CD14-positive monocyte (primary cell): ENCODE measurements around the gene PRKCA. TPM values are rescaled to one million over a fixed set of nuclear protein-coding genes. Genes with fewer than 3 reads are reported as not detected.

Experiments
- DNase-seq, 3 donors: peaks; one replicate each; pipeline ENCODE4 v3.0.0-alpha.2; 2011 to 2022
- H2AFZ ChIP-seq: 2 replicates; pipeline ENCODE4 v1.6.0; 2012; ENCODE audit warnings: mild to moderate bottlenecking, low read depth, low read length, inconsistent platforms; ENCODE audit not compliant: insufficient read depth, poor library complexity, severe bottlenecking
- H3K27ac ChIP-seq, 2 donors: 1 replicate in 1 of 2; 2 replicates in 1 of 2; pipeline ENCODE4 v1.5.1; 2012 to 2013; ENCODE audit warnings: low read length in 2 of 2, control low read depth in 1 of 2, inconsistent platforms in 1 of 2, low read depth in 1 of 2, mild to moderate bottlenecking in 1 of 2
- H3K27me3 ChIP-seq, 2 donors: one replicate each; pipeline versions ENCODE4 v1.6.0 to v1.6.1; 2011 to 2013; ENCODE audit warnings: low read length in 2 of 2; ENCODE audit not compliant: control insufficient read depth in 2 of 2, insufficient read depth in 2 of 2
- H3K36me3 ChIP-seq, 2 donors: replicated peaks in 1 of 2; 1 replicate in 1 of 2; 2 replicates in 1 of 2; pipeline versions ENCODE4 v1.5.1 to v1.6.1; 2012 to 2013; ENCODE audit warnings: low read length in 2 of 2, control low read depth in 1 of 2, inconsistent platforms in 1 of 2, mild to moderate bottlenecking in 1 of 2; ENCODE audit not compliant: insufficient read depth in 2 of 2, control insufficient read depth in 1 of 2
- H3K4me1 ChIP-seq, 2 donors: 1 replicate in 1 of 2; 2 replicates in 1 of 2; pipeline versions ENCODE4 v1.5.1 to v1.6.1; 2012 to 2013; ENCODE audit warnings: low read length in 2 of 2, control low read depth in 1 of 2, inconsistent platforms in 1 of 2, mild to moderate bottlenecking in 1 of 2, moderate library complexity in 1 of 2; ENCODE audit not compliant: insufficient read depth in 2 of 2, control insufficient read depth in 1 of 2
- H3K4me2 ChIP-seq: replicated peaks from 2 replicates; pipeline ENCODE3; 2012; ENCODE audit warnings: low read length, moderate library complexity, mild to moderate bottlenecking; ENCODE audit not compliant: poor library complexity, severe bottlenecking; ENCODE audit errors: extremely low read depth
- H3K4me3 ChIP-seq, 3 experiments: fragments of 200-600 bp in 1 of 3; sonication (generic) in 1 of 3; replicated peaks in 1 of 3; 1 replicate in 2 of 3; 2 replicates in 1 of 3; pipeline ENCODE4 v1.5.1; 2011 to 2013; ENCODE audit warnings: low read length in 3 of 3, mild to moderate bottlenecking in 3 of 3, control low read depth in 2 of 3, low read depth in 2 of 3, inconsistent platforms in 1 of 3, moderate library complexity in 1 of 3
- H3K79me2 ChIP-seq: 2 replicates; pipeline ENCODE4 v1.6.0; 2012; ENCODE audit warnings: mild to moderate bottlenecking, control low read depth, inconsistent platforms, low read length, moderate library complexity; ENCODE audit not compliant: insufficient read depth
- H3K9ac ChIP-seq: 2 replicates; pipeline ENCODE4 v1.6.0; 2017; ENCODE audit warnings: low read length, mild to moderate bottlenecking; ENCODE audit not compliant: insufficient read depth, poor library complexity, severe bottlenecking
- H3K9me3 ChIP-seq, 2 donors: replicated peaks in 1 of 2; 1 replicate in 1 of 2; 2 replicates in 1 of 2; pipeline versions ENCODE4 v1.5.1 to v1.6.1; 2012 to 2013; ENCODE audit warnings: low read length in 2 of 2, control low read depth in 1 of 2; ENCODE audit not compliant: control insufficient read depth in 1 of 2, insufficient read depth in 1 of 2
- H4K20me1 ChIP-seq: 2 replicates; pipeline ENCODE4 v1.6.0; 2012; ENCODE audit warnings: mild to moderate bottlenecking, low read length, control low read depth, moderate library complexity; ENCODE audit not compliant: insufficient read depth
- H3K27ac Mint-ChIP-seq, 7 donors: one replicate each; pipeline ENCODE4 v1.8.0; 2020; ENCODE audit warnings: mild to moderate bottlenecking in 7 of 7, mixed read lengths in 7 of 7, moderate library complexity in 6 of 7, inconsistent platforms in 2 of 7
- H3K27me3 Mint-ChIP-seq, 3 donors: one replicate each; pipeline ENCODE4 v1.8.0; 2021 to 2022; ENCODE audit warnings: low read depth in 3 of 3, mild to moderate bottlenecking in 3 of 3, mixed read lengths in 3 of 3, moderate library complexity in 3 of 3, inconsistent platforms in 1 of 3
- H3K36me3 Mint-ChIP-seq, 2 donors: one replicate each; pipeline ENCODE4 v1.8.0; 2020; ENCODE audit warnings: mixed read lengths in 2 of 2, inconsistent platforms in 1 of 2, mild to moderate bottlenecking in 1 of 2
- H3K4me1 Mint-ChIP-seq: one replicate; pipeline ENCODE4 v1.8.0; 2020; ENCODE audit warnings: mild to moderate bottlenecking, mixed read lengths
- H3K4me3 Mint-ChIP-seq, 2 donors: one replicate each; pipeline ENCODE4 v1.8.0; 2020; ENCODE audit warnings: mild to moderate bottlenecking in 2 of 2, mixed read lengths in 2 of 2, moderate library complexity in 1 of 2
- H3K9me3 Mint-ChIP-seq, 7 donors: one replicate each; pipeline ENCODE4 v1.8.0; 2020 to 2022; ENCODE audit warnings: mixed read lengths in 7 of 7, mild to moderate bottlenecking in 6 of 7, moderate library complexity in 6 of 7, inconsistent platforms in 2 of 7
- CTCF ChIP-seq: fragments of 200-600 bp; IDR thresholded peaks from one replicate; pipeline ENCODE4 v1.8.0; 2022; ENCODE audit warnings: antibody characterized with exemption, mild to moderate bottlenecking
- WGBS: methylation state at CpG from one replicate; pipeline ENCODE4 v1.1.5; 2013; ENCODE audit warnings: missing lambda C conversion rate; ENCODE audit not compliant: insufficient coverage; 5-methylcytosine and 5-hydroxymethylcytosine counted together
- intact Hi-C, 2 donors: fragments of 100-400 bp; cut with micrococcal nuclease; formaldehyde crosslinking; loops; one replicate each; pipeline versions ENCODE4 v1.15.0 to v1.15.1; 2023
- polyA plus RNA-seq, 3 donors: library from polyadenylated mRNA; depleted of rRNA in 1 of 3; unstranded in 2 of 3; stranded (reverse) in 1 of 3; fragments of 300-500 nt in 2 of 3; fragments of >200 nt in 1 of 3; fragmentation: Illumina TruSeq in 2 of 3; gene quantifications; 1 replicate in 2 of 3; 2 replicates in 1 of 3; pipeline ENCODE4 v1.2.3, GENCODE V29; 2012 to 2021

Gene PRKCA
- polyA plus RNA-seq, 3 donors, result 0.22 to 7.1 (median 0.30) TPM

GRCh38 chr17:66373944-66374817 lies 71.8 kb downstream of the PRKCA start:
- Histone ChIP-seq H3K4me1 (no peaks in the 10 kb centered on the region), H4K20me1 (no peaks in the 10 kb centered on the region), H3K9me3 (no peaks in the 10 kb centered on the region), H3K4me2 (no peak overlapping the region), H3K4me3 (no peak overlapping the region), H3K36me3 (no peaks in the 10 kb centered on the region), H3K79me2 (peaks cover 6% of the 10 kb centered on the region), H3K27me3 (no peaks in the 10 kb centered on the region), H2AFZ (no peak overlapping the region), H3K27ac (no peak overlapping the region), H3K9ac (no peak overlapping the region)
- TF ChIP-seq CTCF, result no peak
- Mint-ChIP-seq H3K36me3 (peaks cover 7 to 11% of the 10 kb centered on the region in 2 donors), H3K4me1 (peaks cover 4% of the 10 kb centered on the region), H3K27me3 (peaks cover 0 to 2% (median 0%) of the 10 kb centered on the region in 3 donors), H3K4me3 (no peak overlapping the region), H3K27ac (peak overlapping the region in 2 of 7 donors; percentile 2 to 72), H3K9me3 (no peaks in the 10 kb centered on the region)
- WGBS, result 94% methylated on average over 10 of the region's 18 CpGs
- intact Hi-C loops, result no loop called here
- DNase-seq, result no peak

DNA sequence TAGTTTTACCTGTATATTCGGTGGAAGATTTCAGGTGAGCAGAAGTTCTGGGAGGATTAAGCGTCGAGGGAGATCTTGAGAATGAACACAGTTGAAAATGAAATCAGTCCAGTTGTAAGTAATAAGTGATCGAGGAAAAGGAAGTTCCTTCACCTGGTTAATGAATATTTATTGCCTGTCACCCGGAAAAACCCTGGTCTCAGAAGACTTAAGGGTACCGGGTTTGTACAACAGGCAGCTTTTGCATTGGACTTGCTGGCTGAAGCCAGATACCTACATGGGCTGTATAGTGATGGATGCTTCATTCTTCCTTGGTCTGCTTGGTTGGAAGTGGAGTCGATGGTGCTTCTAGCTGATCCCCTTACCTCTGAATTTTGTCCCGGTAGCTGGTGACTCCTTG lies 72.7 kb downstream of the PRKCA start:
- no peak overlapping the region for H2AFZ ChIP-seq
- H3K27me3 ChIP-seq, result no peaks in the 10 kb centered on the region
- no peak overlapping the region for H3K4me3 Mint-ChIP-seq
- no peak overlapping the region for H3K9ac ChIP-seq
- peaks cover 2 to 5% of the 10 kb centered on the region in 2 donors for H3K36me3 Mint-ChIP-seq
- H3K4me3 ChIP-seq, result no peak overlapping the region
- no peaks in the 10 kb centered on the region for H4K20me1 ChIP-seq
- H3K9me3 ChIP-seq, result no peaks in the 10 kb centered on the region
- no peaks in the 10 kb centered on the region for H3K36me3 ChIP-seq
- no peak for TF ChIP-seq CTCF
- no peak for DNase-seq
- no peaks in the 10 kb centered on the region for H3K4me1 ChIP-seq
- peak overlapping the region in 1 of 7 donors; percentile 4 for H3K27ac Mint-ChIP-seq
- H3K27ac ChIP-seq, result no peak overlapping the region
- peaks cover 6% of the 10 kb centered on the region for H3K79me2 ChIP-seq
- H3K4me2 ChIP-seq, result no peak overlapping the region
- WGBS, result 55% methylated on average over 6 of the region's 8 CpGs
- intact Hi-C loops, result no loop called here
- peaks cover 0 to 2% (median 0%) of the 10 kb centered on the region in 3 donors for H3K27me3 Mint-ChIP-seq
- no peaks in the 10 kb centered on the region for H3K9me3 Mint-ChIP-seq
- H3K4me1 Mint-ChIP-seq, result peaks cover 13% of the 10 kb centered on the region
